A673 (cell line): ENCODE measurements around the gene RGS6. TPM values are rescaled to one million over a fixed set of nuclear protein-coding genes. Genes with fewer than 3 reads are reported as not detected.

Experiments used
- BruUV-seq: library from RNA; stranded (reverse); fragments of 400-500 nt; replicated peaks from 2 replicates; lab custom pipeline; 2021; lab: Mats Ljungman, UMichigan
- CTCF ChIA-PET: fragments of 300-600 bp; sonication (Branson Sonifier 250); formaldehyde crosslinking; loops from one replicate; lab custom pipeline; 2022; ENCODE audit warnings: antibody characterized with exemption; lab: Charles Lee
- POLR2A ChIA-PET: fragments of 300-600 bp; sonication (Branson Sonifier 250); formaldehyde crosslinking; loops from one replicate; lab custom pipeline; 2022; ENCODE audit warnings: antibody characterized with exemption; ENCODE audit not compliant: low non-redundant PET; lab: Charles Lee
- DNase-seq: peaks from one replicate; pipeline ENCODE4 v3.0.0-alpha.2; 2015; ENCODE audit warnings: low spot score
- H3K27ac ChIP-seq: fragments of 200-600 bp; sonication (generic); 2 replicates; pipeline ENCODE4 v1.5.1; 2016; ENCODE audit warnings: mixed run types, low read depth, mild to moderate bottlenecking, mixed read lengths, antibody characterized with exemption, low read length; ENCODE audit not compliant: poor library complexity, severe bottlenecking
- H3K27me3 ChIP-seq: fragments of 200-600 bp; sonication (generic); replicated peaks from 2 replicates; pipeline ENCODE4 v1.6.1; 2017; ENCODE audit warnings: mixed run types, low read depth, mild to moderate bottlenecking, mixed read lengths, antibody characterized with exemption, low read length; ENCODE audit not compliant: insufficient read depth, poor library complexity
- H3K36me3 ChIP-seq: fragments of 200-600 bp; sonication (generic); 2 replicates; pipeline ENCODE4 v1.6.1; 2016; ENCODE audit warnings: mixed run types, mild to moderate bottlenecking, mixed read lengths, antibody characterized with exemption, low read length; ENCODE audit not compliant: insufficient read depth, poor library complexity, severe bottlenecking
- H3K4me1 ChIP-seq: fragments of 200-600 bp; sonication (generic); 2 replicates; pipeline ENCODE4 v1.6.1; 2017; ENCODE audit warnings: mixed run types, mild to moderate bottlenecking, mixed read lengths, antibody characterized with exemption, low read length; ENCODE audit not compliant: insufficient read depth, poor library complexity, severe bottlenecking
- H3K4me3 ChIP-seq: fragments of 200-600 bp; sonication (generic); 2 replicates; pipeline ENCODE4 v1.5.1; 2016; ENCODE audit warnings: low read depth, mixed run types, mild to moderate bottlenecking, mixed read lengths, low read length; ENCODE audit not compliant: poor library complexity, severe bottlenecking
- H3K9me3 ChIP-seq: fragments of 200-600 bp; sonication (generic); 2 replicates; pipeline ENCODE4 v1.6.1; 2016; ENCODE audit warnings: mixed run types, low read depth, mild to moderate bottlenecking, mixed read lengths, antibody characterized with exemption, low read length; ENCODE audit not compliant: poor library complexity, severe bottlenecking
- EZH2 ChIP-seq: fragments of 200-600 bp; sonication (generic); IDR thresholded peaks from 2 replicates; pipeline ENCODE4 v1.6.1; 2017; ENCODE audit warnings: borderline replicate concordance, low read depth, mild to moderate bottlenecking, mixed read lengths, antibody characterized with exemption, low read length; ENCODE audit not compliant: poor library complexity, severe bottlenecking
- intact Hi-C: fragments of 100-400 bp; cut with micrococcal nuclease; formaldehyde crosslinking; loops from one replicate; pipeline ENCODE4 v1.10.0; 2022; ENCODE audit not compliant: unreplicated experiment
- total RNA-seq: library from RNA; stranded (reverse); gene quantifications from 2 replicates; pipeline ENCODE4 v1.2.3, GENCODE V29; 2021
- TF ChIP-seq, protein P1 (sequence below): fragments of 300-800, 200-600 bp; sonication (generic); conservative IDR thresholded peaks from 2 replicates; pipeline ENCODE4 v1.5.1; 2017; ENCODE audit warnings: low read depth, mild to moderate bottlenecking, antibody characterized with exemption, low read length, moderate library complexity, mixed read lengths

The RGS6 gene
- total RNA-seq, 1 experiment from 2014 or later: not detected

DNA sequence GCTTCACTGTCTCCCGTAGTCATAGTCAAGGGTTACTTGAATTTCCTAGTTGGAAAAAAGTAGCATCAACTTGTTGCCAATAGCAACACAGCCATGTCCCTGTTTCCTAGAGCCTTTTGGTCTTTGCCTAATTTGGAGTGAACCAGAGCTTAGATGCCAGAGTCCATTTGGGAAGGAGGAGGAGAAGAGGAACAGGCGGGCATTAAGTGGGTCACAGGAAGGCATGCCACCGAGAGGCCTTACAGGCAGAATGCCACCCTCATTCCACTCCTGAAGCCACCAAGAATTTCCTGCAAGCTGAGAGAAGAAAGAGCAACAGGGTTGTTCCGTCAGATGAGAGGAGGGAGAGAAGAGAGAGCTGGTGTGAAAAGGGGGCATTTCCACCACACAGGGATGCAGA lies 622.2 kb downstream of the RGS6 start:
- CTCF ChIA-PET: no interaction called here
- TF ChIP-seq EZH2: no peak
- TF ChIP-seq, protein P1, sequence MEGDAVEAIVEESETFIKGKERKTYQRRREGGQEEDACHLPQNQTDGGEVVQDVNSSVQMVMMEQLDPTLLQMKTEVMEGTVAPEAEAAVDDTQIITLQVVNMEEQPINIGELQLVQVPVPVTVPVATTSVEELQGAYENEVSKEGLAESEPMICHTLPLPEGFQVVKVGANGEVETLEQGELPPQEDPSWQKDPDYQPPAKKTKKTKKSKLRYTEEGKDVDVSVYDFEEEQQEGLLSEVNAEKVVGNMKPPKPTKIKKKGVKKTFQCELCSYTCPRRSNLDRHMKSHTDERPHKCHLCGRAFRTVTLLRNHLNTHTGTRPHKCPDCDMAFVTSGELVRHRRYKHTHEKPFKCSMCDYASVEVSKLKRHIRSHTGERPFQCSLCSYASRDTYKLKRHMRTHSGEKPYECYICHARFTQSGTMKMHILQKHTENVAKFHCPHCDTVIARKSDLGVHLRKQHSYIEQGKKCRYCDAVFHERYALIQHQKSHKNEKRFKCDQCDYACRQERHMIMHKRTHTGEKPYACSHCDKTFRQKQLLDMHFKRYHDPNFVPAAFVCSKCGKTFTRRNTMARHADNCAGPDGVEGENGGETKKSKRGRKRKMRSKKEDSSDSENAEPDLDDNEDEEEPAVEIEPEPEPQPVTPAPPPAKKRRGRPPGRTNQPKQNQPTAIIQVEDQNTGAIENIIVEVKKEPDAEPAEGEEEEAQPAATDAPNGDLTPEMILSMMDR: no peak
- no peak for DNase-seq
- Histone ChIP-seq H3K4me3 (no peak overlapping the region), H3K9me3 (no peaks in the 10 kb centered on the region), H3K36me3 (no peaks in the 10 kb centered on the region), H3K4me1 (no peaks in the 10 kb centered on the region), H3K27ac (no peak overlapping the region), H3K27me3 (peaks cover 4% of the 10 kb centered on the region)
- POLR2A ChIA-PET: no interaction called here
- BruUV-seq: no TSS peak
- intact Hi-C loops: no loop called here

DNA sequence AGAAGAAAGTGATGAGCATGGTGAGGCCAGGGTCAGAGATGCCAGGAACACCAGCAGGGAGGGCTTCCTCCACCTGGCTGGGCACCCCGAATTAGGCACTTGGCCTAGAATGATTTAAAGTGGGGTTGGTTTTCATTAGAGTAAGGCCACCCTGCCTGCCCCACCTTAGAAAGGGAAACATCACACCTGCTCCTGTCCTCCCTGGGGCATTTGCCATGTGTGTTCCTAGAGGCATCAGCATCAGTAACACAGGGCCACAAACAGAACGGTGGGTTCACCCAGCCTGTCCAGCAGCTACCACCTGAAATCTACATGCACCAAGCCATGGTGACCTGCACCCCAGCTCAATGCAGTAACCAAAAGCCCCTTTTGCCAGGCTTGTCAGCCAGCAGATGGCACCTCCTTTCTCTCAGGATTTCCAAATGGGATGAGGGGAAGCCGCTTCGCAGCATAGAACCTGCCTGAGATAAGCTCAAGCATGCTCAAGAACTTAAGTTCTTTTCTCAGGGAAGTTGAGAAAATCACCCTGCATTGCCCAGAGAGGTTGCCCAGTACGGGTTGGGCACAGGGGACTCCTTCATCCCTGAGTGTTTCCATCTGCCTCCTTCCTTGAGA lies 622.9 kb downstream of the RGS6 start:
- Histone ChIP-seq H3K4me1 (no peaks in the 10 kb centered on the region), H3K27me3 (peaks cover 4% of the 10 kb centered on the region), H3K4me3 (no peak overlapping the region), H3K36me3 (no peaks in the 10 kb centered on the region), H3K9me3 (no peaks in the 10 kb centered on the region), H3K27ac (no peak overlapping the region)
- BruUV-seq: no TSS peak
- ChIA-PET POLR2A (no interaction called here), CTCF (interaction anchor here (0.7 kb wide), 1 partner anchor 339 kb away, joined by 3 read pairs; no protein-coding TSS in a partner anchor)
- no peak for DNase-seq
- intact Hi-C loops: no loop called here
- no peak for TF ChIP-seq EZH2
- TF ChIP-seq, protein P1: peak; percentile 22; the same call in 1 of the 2 replicates

DNA sequence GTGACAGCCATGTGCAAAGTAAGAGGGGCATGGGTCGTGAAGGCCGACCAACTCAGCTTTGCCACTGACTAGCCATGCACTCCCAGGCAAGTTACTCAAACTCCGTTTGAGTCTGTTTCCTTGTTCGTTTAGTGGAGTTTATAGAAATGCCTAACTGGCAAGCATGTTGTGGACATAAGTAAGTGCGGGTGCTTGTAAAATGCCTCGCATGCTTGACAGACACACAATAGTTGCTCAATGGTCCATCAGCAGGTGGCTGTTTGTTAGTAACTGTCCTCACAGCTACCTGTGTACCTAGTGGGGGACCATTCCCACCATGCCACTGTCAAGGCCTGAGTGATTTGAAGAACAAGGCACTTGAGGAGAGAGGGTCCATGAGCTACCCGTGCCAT lies 623.4 kb downstream of the RGS6 start:
- no peak overlapping the region for H3K27ac ChIP-seq
- no peaks in the 10 kb centered on the region for H3K36me3 ChIP-seq
- intact Hi-C loops: no loop called here
- no peaks in the 10 kb centered on the region for H3K4me1 ChIP-seq
- H3K9me3 ChIP-seq: no peaks in the 10 kb centered on the region
- no TSS peak for BruUV-seq
- TF ChIP-seq EZH2: no peak
- TF ChIP-seq, protein P1: no peak
- no peak overlapping the region for H3K4me3 ChIP-seq
- CTCF ChIA-PET: no interaction called here
- POLR2A ChIA-PET: no interaction called here
- peaks cover 4% of the 10 kb centered on the region for H3K27me3 ChIP-seq
- no peak for DNase-seq
